GM19438 (cell line): ENCODE measurements around the gene ZSWIM5.
"Not testable (repeated sequence)": the region's sequence is repeated elsewhere in the genome, so short reads cannot be mapped to it uniquely, and the experiment has no call there.

Experiments used
- ATAC-seq: cut with Tn5 transposase; IDR thresholded peaks from one replicate; pipeline ENCODE4 v1.9.1; 2021; ENCODE audit warnings: low read depth; ENCODE audit not compliant: unreplicated experiment

Gene ZSWIM5

DNA sequence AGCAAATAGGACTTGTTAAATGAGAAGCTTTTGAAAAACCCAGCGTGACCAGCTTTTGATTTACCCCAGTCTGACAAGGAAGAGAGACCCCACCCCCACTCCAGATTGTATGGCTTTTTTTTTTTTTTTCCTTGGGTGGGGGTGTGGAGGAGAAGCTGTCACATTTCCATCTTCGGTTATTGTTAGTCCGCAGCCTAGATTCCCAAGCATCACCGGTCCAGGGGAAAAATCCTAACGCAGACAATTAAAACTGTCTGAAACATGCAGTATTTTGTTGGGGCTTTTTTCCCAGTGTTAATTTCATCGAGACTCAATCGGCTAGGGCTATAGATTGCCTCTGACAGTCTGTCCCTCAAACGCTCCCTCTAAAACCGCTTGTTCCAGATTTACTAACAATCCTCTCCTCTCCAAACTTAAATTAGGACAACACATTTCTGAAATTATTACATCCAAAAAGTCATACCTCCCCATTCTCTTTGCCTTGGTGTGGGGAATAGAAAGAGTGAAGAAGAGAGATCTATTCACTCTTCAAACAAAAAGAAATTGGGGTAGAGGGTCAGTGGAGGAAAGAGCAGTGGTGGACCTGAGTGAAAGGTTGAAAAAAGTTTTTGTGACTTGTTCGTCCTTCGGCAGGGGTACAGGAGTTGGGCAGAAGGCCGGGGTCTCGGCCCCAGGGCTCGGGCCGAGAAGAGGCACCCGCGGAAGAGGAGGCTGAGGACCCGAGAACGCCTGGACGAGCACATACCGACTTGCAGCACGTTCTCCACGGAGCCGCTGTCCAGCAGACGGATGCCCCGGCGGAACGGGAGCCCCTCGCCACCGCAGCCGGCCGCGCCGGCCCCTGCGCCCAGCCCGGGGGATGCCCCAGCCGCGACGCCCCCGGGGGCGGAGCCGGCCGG, 1.1 kb downstream of the ZSWIM5 start:
- ATAC-seq = peak; percentile 15

- ATAC-seq = no peak
Observed at GRCh38 chr1:45200906-45201500, 5.4 kb downstream of the ZSWIM5 start.

- no peak for ATAC-seq
Observed at GRCh38 chr1:45200435-45200834, 6.0 kb downstream of the ZSWIM5 start.

GRCh38 chr1:45198185-45198584, 8.2 kb downstream of the ZSWIM5 start:
- no peak for ATAC-seq

GRCh38 chr1:45196863-45197262, 9.5 kb downstream of the ZSWIM5 start:
- no peak for ATAC-seq

- no peak for ATAC-seq
Observed at GRCh38 chr1:45191418-45191783, 15.0 kb downstream of the ZSWIM5 start.

DNA sequence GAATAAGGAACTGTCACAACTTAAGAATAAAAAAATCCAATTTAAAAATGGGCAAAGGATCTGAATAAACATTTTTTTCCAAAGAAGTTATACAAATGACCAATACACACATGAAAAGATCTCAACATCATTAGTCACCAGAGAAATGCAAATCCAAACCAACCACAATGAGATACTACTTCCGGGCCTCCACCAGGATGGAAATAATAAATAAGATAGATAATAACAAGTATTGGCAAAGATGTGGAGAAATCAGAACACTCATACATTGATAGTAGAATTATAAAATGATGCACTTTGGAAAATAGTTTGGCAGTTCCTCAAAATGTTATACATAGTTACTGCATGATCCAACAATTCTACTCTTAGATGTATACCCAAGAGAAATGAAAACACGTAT, 18.7 kb downstream of the ZSWIM5 start:
- no peak for ATAC-seq

DNA sequence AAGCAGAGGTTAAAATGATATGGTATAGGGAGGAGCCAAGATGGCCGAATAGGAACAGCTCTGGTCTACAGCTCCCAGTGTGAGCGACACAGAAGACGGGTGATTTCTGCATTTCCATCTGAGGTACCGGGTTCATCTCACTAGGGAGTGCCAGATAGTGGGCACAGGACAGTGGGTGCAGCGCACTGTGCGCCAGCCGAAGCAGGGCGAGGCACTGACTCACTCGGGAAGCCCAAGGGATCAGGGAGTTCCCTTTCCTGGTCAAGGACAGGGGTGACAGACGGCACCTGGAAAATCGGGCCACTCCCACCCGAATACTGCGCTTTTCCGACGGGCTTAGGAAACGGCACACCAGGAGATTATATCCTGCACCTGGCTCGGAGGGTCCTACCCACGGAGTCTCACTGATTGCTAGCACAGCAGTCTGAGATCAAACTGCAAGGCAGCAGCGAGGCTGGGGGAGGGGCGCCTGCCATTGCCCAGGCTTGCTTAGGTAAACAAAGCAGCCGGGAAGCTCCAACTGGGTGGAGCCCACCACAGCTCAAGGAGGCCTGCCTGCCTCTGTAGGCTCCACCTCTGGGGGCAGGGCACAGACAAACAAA, 26.4 kb downstream of the ZSWIM5 start:
- not testable (repeated sequence) for ATAC-seq

DNA sequence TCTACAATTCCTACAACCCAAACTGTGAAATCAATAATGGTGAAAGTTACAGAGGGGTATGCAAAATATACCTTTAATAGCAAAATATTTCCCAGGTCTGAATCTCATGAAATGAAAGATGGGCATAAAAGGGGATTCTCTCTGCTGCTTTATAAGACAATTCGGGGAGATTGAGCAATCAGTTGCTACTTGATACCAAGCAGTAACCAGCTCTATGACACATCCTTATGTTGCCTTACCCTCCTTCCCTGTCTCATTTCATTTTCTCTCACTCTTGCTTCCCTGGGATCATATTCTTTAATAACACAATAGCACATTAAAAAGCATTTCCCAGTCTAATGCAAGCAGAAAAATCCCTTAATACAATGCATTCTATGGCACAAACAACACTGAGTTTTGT, 29.0 kb downstream of the ZSWIM5 start:
- ATAC-seq = no peak

GRCh38 chr1:45172764-45173163, 33.6 kb downstream of the ZSWIM5 start:
- ATAC-seq = no peak

DNA sequence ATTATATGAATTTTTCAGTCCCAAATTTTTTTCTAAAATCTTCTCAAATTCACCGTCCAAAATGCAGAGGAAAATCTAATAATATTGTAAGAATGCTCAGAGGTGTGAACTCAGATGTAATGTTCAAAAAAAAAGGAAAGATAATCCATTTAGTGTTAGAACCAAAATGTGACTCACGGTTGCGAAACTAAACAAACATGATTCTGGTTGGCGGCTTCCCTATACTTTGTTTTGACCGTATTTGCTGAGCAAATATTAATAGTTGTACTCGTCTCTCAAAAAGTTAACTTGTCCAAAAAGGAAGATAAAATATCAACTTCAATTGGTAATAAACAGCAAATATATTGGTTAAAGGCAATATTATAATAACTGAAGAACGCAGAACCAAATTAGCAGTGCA, 34.4 kb downstream of the ZSWIM5 start:
- ATAC-seq = no peak

- ATAC-seq = no peak
Observed at GRCh38 chr1:45171575-45171974, 34.8 kb downstream of the ZSWIM5 start.

DNA sequence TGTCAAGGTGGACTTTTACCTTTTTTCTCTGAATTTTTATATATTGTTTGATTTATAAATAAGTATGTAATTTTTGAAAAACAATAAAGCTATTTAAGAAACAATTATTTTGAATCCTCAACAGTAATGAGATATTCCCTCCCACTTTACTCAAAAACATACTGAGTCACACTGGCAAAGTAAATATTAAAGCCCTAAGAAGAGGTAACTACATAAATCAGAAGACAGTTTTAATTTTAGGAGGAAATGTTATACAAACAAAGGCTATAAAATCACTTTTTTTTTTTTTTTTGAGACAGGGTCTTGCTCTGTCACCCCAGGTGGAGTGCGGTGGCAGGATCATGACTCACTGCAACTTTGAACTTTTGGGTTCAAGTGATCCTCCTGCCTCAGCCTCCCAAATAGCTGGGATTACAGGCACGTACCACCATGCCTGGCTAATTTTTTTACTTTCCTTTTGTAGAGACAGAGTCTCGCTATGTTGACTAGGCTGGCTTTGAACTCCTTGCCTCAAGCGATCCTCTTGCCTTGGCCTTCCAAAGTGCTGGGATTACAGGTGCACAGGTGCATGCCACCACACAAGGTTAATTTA, 36.2 kb downstream of the ZSWIM5 start:
- ATAC-seq = no peak

DNA sequence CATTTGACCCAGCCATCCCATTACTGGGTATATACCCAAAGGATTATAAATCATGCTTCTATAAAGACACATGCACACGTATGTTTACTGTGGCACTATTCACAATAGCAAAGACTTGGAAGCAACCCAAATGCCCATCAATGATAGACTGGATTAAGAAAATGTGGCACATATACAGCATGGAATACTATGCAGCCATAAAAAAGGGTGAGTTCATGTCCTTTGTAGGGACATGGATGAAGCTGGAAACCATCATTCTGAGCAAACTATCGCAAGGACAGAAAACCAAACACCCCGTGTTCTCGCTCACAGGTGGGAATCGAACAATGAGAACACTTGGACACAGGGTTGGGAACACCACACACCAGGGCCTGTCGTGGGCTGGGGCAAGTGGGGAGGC, 38.5 kb downstream of the ZSWIM5 start:
- ATAC-seq = not testable (repeated sequence)

DNA sequence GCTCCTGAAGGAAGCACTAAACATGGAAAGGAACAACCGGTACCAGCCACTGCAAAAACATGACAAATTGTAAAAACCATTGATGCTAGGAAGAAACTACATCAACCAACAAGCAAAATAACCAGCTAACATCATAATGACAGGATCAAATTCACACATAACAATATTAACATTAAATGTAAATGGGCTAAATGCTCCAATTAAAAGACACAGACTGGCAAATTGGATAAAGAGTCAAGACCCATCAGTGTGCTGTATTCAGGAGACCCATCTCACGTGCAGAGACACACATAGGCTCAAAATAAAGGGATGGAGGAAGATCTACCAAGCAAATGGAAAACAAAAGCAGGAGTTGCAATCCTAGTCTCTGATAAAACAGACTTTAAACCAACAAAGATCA, 42.1 kb downstream of the ZSWIM5 start:
- not testable (repeated sequence) for ATAC-seq

DNA sequence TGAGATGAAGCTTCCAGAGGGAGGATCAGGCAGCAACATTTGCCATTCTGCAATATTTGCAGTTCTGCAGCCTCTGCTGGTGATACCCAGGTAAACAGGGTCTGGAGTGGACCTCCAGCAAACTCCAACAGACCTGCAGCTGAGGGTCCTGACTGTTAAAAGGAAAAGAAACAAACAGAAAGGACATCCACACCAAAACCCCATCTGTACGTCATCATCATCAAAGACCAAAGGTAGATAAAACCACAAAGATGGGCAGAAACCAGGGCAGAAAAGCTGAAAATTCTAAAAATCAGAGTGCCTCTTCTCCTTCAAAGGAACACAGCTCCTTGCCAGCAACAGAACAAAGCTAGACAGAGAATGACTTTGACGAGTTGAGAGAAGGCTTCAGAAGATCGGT, 43.3 kb downstream of the ZSWIM5 start:
- ATAC-seq = not testable (repeated sequence)

- ATAC-seq = not testable (repeated sequence)
Observed at GRCh38 chr1:45162041-45163035, 44.1 kb downstream of the ZSWIM5 start.

GRCh38 chr1:45155957-45156356, 50.4 kb downstream of the ZSWIM5 start:
- ATAC-seq = no peak

GRCh38 chr1:45155423-45155822, 51.0 kb downstream of the ZSWIM5 start:
- no peak for ATAC-seq

DNA sequence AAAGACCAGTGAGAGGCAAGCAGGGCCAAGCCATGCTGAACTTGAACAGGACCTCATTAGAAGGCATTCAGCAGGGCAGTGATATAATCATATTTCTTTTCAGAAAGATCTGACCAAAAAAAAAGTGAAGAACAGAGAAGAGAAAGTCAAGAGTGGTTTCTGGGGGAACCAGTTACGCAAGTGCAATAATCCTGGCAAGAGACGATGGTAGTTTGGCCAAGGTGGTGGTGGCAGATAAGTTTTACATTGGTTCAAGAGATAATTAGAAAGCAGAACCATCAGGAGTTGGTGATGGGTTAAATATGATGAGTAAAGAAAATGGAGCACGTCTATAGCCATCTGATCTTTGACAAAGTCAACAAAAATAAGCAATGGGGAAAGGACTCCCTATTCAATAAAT, 54.3 kb downstream of the ZSWIM5 start:
- no peak for ATAC-seq
